Heart right ventricle (tissue), 16 donors: ENCODE measurements around the gene LBHD2. TPM values are rescaled to one million over a fixed set of nuclear protein-coding genes. Genes with fewer than 3 reads are reported as not detected.

Experiments
- ATAC-seq, 8 donors: fragments of 200-7000 bp; cut with Tn5 transposase; one replicate each; pipeline ENCODE4 v1.9.1; 2020; ENCODE audit warnings: mild to moderate bottlenecking in 8 of 8, moderate library complexity in 8 of 8, moderate number of reproducible peaks in 1 of 8
- DNase-seq, 2 donors: peaks; one replicate each; pipeline ENCODE4 v3.0.0-alpha.2; 2020
- H3K27ac ChIP-seq, 10 donors: fragments of 200-600 bp; sonication (generic) in 2 of 10; one replicate each; pipeline versions ENCODE4 v1.5.0 to v1.8.0; 2020 to 2022; ENCODE audit warnings: mild to moderate bottlenecking in 3 of 10
- H3K27me3 ChIP-seq, 7 donors: fragments of 200-600 bp; one replicate each; pipeline ENCODE4 v1.8.0; 2021 to 2022; ENCODE audit warnings: mild to moderate bottlenecking in 2 of 7
- H3K36me3 ChIP-seq, 9 donors: fragments of 200-600 bp; sonication (generic) in 1 of 9; one replicate each; pipeline versions ENCODE4 v1.5.0 to v1.8.0; 2020 to 2022; ENCODE audit warnings: mild to moderate bottlenecking in 2 of 9
- H3K4me1 ChIP-seq, 9 donors: fragments of 200-600 bp; sonication (generic) in 1 of 9; one replicate each; pipeline versions ENCODE4 v1.5.0 to v1.8.0; 2020 to 2022; ENCODE audit warnings: mild to moderate bottlenecking in 4 of 9
- H3K4me3 ChIP-seq, 10 donors: fragments of 200-600 bp; sonication (generic) in 2 of 10; one replicate each; pipeline versions ENCODE4 v1.5.0 to v1.8.0; 2020 to 2022; ENCODE audit warnings: mild to moderate bottlenecking in 7 of 10, moderate library complexity in 2 of 10
- H3K9me3 ChIP-seq, 11 donors: fragments of 200-600 bp in 10 of 11; sonication (generic) in 2 of 11; one replicate each; pipeline versions ENCODE4 v1.5.0 to v1.8.0; 2013 to 2022; ENCODE audit warnings: mild to moderate bottlenecking in 2 of 11, control low read depth in 1 of 11, moderate library complexity in 1 of 11
- CTCF ChIP-seq, 9 donors: fragments of 200-600 bp; sonication (generic) in 2 of 9; IDR thresholded peaks; one replicate each; pipeline versions ENCODE4 v1.5.0 to v1.8.0; 2021 to 2022; ENCODE audit warnings: antibody characterized with exemption in 9 of 9, mild to moderate bottlenecking in 5 of 9, moderate library complexity in 1 of 9
- WGBS, 2 donors: extraction: QIAGEN DNeasy Blood & Tissue Kit; methylation state at CpG; one replicate each; pipeline ENCODE4 v1.1.7; 2013; ENCODE audit warnings: inconsistent platforms in 1 of 2; 5-methylcytosine and 5-hydroxymethylcytosine counted together
- intact Hi-C, 10 donors: fragments of 100-400 bp; cut with DNase I; formaldehyde crosslinking; loops; one replicate each; pipeline versions ENCODE4 v1.11.1 to v1.14.2; 2022
- polyA plus RNA-seq, 2 donors: library from polyadenylated mRNA; stranded (reverse); fragments of 200-250 nt; gene quantifications; one replicate each; pipeline ENCODE4 v1.2.3, GENCODE V29; 2013
- total RNA-seq, 10 donors: library from RNA; stranded (reverse); fragmentation: NEBNext Ultra II Directional in 3 of 10; extraction: Animal tissue kit (Norgen Biotek cat#: 25700) in 3 of 10; gene quantifications; one replicate each; pipeline versions ENCODE4 v1.2.1 to v1.2.4, GENCODE V29; 2021 to 2023
- donor health status: Arrhythmogenic right ventricular cardiomyopathy.
- donor health status: ischemic (EF 13 %, LVEDD 7.1; RV severe dilation, severe dysfunction).
- donor health status: healthy with polysubstance abuse.
- donor health status: DM: no; HTN: yes; CAD: no.
- donor health status: DM: no; HTN: no; CAD: no.
- donor health status: ischemic (EF 25% LVEDD 6.9; RV normal size, moderate dysfunction).
- donor health status: ischemic (EF 25% LVEDD 5.7; RV mildly dilated, moderate dysfunction).
- donor health status: healthy.
- donor health status: DM: yes; HTN: yes; CAD: no.
- donor health status: Ischemic cardiomyopathy.
- donor health status: ischemic (EF 35%, LVEDD 5.7; RV mildly dilated, moderate dysfunction).
- donor health status: nonischemic (EF 11% LVEDD 7.7; RV severe dilation, severe dysfunction).
- donor health status: DM: yes; HTN: yes; CAD: no.
- donor health status: PGD.
- donor health status: ischemic (EF 29% LVEDD 5.4; RV normal size, mild dysfunction).
- donor health status: nonischemic (EF 23%, LVEDD 6.1; RV moderate dilation, normal function).

Gene LBHD2
- total and polyA plus RNA-seq, 12 donors, result 0.19 TPM; not detected in 11

- Histone ChIP-seq H3K4me1 (peaks cover 0 to 34% (median 21%) of the 10 kb centered on the region in 9 donors), H3K27ac (peak overlapping the region in 8 of 10 donors; percentile 3 to 66 (median 40)), H3K27me3 (peaks cover 0 to 20% (median 12%) of the 10 kb centered on the region in 7 donors), H3K36me3 (peaks cover 0 to 41% (median 6%) of the 10 kb centered on the region in 9 donors), H3K4me3 (peak overlapping the region in 1 of 10 donors; percentile 26), H3K9me3 (no peaks in the 10 kb centered on the region)
- intact Hi-C loops, result no loop called here
- ATAC-seq, result peak in 7 of 8 donors; percentile 6 to 45 (median 26)
- WGBS, 2 donors, result 58 to 62% methylated on average over 22 of the region's 22 CpGs
- no peak for TF ChIP-seq CTCF (IDR thresholded peaks at IDR 0.05)
- DNase-seq, result no peak
Observed at GRCh38 chr14:103137689-103138300, 53.8 kb downstream of the LBHD2 start.

- DNase-seq, result no peak
- 38 to 51% methylated on average over 66 of the region's 66 CpGs for WGBS, 2 donors
- intact Hi-C loops, result no loop called here
Observed at GRCh38 chr14:103138301-103139131, 54.5 kb downstream of the LBHD2 start.

GRCh38 chr14:103139132-103140025 lies 55.4 kb downstream of the LBHD2 start:
- peak overlapping the region in 9 of 10 donors; percentile 14 to 44 (median 29) for H3K4me3 ChIP-seq
- TF ChIP-seq CTCF (IDR thresholded peaks at IDR 0.05), result no peak
- H3K27me3 ChIP-seq, result peaks cover 0 to 32% (median 20%) of the 10 kb centered on the region in 7 donors
- H3K27ac ChIP-seq, result peak overlapping the region in 4 of 10 donors; percentile 16 to 58 (median 31)
- no peaks in the 10 kb centered on the region for H3K9me3 ChIP-seq
- peaks cover 0 to 34% (median 21%) of the 10 kb centered on the region in 9 donors for H3K4me1 ChIP-seq
- DNase-seq (no peak), ATAC-seq (no peak)
- WGBS, 2 donors, result 61 to 63% methylated on average over 29 of the region's 29 CpGs
- intact Hi-C loops, result loop anchor here in 1 of 10 donors (5.0 kb wide), 1 partner anchor 32 kb away; no protein-coding TSS in a partner anchor
- peaks cover 0 to 25% (median 0%) of the 10 kb centered on the region in 9 donors for H3K36me3 ChIP-seq

More at GRCh38 chr14:103138301-103139131, 54.5 kb downstream of the LBHD2 start:
- TF ChIP-seq CTCF (IDR thresholded peaks at IDR 0.05), result no peak
- Histone ChIP-seq H3K9me3 (no peaks in the 10 kb centered on the region), H3K36me3 (peaks cover 0 to 34% (median 3%) of the 10 kb centered on the region in 9 donors), H3K4me3 (peak overlapping the region in 9 of 10 donors; percentile 14 to 44 (median 29)), H3K4me1 (peaks cover 0 to 34% (median 21%) of the 10 kb centered on the region in 9 donors), H3K27me3 (peaks cover 0 to 27% (median 19%) of the 10 kb centered on the region in 7 donors), H3K27ac (peak overlapping the region in 9 of 10 donors; percentile 3 to 66 (median 22))
- peak in 6 of 8 donors; percentile 11 to 51 (median 26) for ATAC-seq

Other genes with a start within 250 kb of the LBHD2 start
- gene AMN, start 161.5 kb upstream of the LBHD2 start, total RNA-seq, result under 1 TPM in 1 of 10 donors, not detected in 9; 0.40 TPM
- under 1 TPM; 0.15 to 0.17 TPM for gene AMN, start 161.5 kb upstream of the LBHD2 start, polyA plus RNA-seq
- 10 to 100 TPM; 60.8 to 83.6 (median 70.1) TPM for gene CDC42BPB, start 26.7 kb upstream of the LBHD2 start, total RNA-seq
- gene CDC42BPB, start 26.7 kb upstream of the LBHD2 start, polyA plus RNA-seq, result 10 to 100 TPM; 29.6 to 31.2 TPM
- gene EXOC3L4, start 10.5 kb downstream of the LBHD2 start, total RNA-seq, result 1 to 10 TPM in 2 of 10 donors, under 1 TPM in 4, not detected in 4; 0.16 to 2.0 (median 0.48) TPM
- gene EXOC3L4, start 10.5 kb downstream of the LBHD2 start, polyA plus RNA-seq, result 1 to 10 TPM in 1 of 2 donors, under 1 TPM in 1; 0.51 to 1.2 TPM
- gene TNFAIP2, start 39.3 kb downstream of the LBHD2 start, total RNA-seq, result 100 to 1,000 TPM in 1 of 10 donors, 10 to 100 TPM in 9; 21.8 to 134 (median 42.0) TPM
- 100 to 1,000 TPM in 1 of 2 donors, 10 to 100 TPM in 1; 24.6 to 138 TPM for gene TNFAIP2, start 39.3 kb downstream of the LBHD2 start, polyA plus RNA-seq